GM18519 (cell line): ENCODE results near the gene RUSC2.
"Not testable (repeated sequence)": the region's sequence is repeated elsewhere in the genome, so short reads cannot be mapped to it uniquely, and the experiment has no call there.

Experiments used
- ATAC-seq: cut with Tn5 transposase; IDR thresholded peaks from one replicate; pipeline ENCODE4 v1.9.1; 2021; ENCODE audit warnings: mild to moderate bottlenecking, moderate library complexity; ENCODE audit not compliant: unreplicated experiment, low FRiP score

Gene RUSC2, protein sequence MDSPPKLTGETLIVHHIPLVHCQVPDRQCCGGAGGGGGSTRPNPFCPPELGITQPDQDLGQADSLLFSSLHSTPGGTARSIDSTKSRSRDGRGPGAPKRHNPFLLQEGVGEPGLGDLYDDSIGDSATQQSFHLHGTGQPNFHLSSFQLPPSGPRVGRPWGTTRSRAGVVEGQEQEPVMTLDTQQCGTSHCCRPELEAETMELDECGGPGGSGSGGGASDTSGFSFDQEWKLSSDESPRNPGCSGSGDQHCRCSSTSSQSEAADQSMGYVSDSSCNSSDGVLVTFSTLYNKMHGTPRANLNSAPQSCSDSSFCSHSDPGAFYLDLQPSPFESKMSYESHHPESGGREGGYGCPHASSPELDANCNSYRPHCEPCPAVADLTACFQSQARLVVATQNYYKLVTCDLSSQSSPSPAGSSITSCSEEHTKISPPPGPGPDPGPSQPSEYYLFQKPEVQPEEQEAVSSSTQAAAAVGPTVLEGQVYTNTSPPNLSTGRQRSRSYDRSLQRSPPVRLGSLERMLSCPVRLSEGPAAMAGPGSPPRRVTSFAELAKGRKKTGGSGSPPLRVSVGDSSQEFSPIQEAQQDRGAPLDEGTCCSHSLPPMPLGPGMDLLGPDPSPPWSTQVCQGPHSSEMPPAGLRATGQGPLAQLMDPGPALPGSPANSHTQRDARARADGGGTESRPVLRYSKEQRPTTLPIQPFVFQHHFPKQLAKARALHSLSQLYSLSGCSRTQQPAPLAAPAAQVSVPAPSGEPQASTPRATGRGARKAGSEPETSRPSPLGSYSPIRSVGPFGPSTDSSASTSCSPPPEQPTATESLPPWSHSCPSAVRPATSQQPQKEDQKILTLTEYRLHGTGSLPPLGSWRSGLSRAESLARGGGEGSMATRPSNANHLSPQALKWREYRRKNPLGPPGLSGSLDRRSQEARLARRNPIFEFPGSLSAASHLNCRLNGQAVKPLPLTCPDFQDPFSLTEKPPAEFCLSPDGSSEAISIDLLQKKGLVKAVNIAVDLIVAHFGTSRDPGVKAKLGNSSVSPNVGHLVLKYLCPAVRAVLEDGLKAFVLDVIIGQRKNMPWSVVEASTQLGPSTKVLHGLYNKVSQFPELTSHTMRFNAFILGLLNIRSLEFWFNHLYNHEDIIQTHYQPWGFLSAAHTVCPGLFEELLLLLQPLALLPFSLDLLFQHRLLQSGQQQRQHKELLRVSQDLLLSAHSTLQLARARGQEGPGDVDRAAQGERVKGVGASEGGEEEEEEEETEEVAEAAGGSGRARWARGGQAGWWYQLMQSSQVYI (N-terminal part only)

DNA sequence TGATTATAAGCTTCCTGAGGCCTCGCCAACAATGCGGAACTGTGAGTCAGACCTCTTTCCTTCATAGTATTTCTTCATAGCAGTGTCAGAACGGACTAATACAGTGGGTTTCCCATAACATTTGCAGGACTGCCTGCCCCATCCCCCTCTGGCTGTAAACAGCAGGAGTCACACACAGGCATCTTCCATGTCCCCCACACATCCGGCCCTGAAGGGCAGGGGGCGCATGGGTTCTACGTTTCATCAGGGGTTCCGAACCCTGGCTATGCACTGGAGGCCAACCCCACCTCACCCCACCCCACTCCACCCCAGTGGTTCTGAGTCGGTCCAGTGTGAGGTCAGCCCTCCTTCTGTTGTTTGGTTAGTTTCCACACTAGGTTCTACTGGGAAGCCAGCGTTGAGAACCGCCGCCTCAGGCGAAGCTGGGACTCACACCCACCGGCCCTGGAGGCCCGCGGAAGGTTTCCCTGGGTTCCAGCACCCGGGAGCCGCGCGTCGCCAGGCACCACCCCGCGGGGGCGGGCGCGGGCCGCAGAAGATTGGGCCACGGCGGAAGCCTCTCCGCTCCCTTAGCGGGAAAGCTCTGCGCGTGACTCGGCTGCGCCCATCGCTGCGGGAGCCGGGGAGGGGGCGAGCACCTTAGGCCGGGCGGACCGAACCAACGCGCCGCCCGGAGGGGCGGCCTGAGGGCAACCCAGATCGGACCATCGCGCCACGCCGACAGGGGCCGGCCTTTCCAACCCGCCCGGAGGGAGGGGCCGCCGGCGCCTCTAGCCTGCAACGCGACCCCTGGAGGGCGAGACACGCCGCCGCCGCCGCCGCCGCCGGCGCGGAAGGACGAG, at the start of gene RUSC2:
TSS of gene RUSC2 (plus strand) at position 799 of the 842 bp plus-strand sequence. CDS start 56,411 bp downstream, outside the sequence.
- ATAC-seq: no peak

DNA sequence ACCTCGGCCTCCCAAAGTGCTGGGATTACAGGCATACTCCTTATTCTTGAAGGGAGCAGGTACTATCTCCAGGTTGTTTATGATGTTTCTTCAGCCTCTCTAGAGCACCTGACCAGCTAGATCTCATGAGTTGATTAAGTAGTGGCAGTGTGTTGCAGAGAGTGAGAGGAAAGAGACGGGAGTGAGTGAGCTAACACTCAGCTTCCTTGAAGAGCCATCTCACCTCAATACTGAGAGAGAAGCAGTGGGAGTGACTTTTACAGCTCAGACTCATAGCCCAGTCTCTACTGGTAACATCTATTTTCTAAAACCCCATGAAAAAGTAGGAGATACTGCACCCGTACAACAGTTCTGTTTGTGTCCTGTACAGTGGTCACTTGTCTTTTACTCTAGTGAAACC, 43.9 kb upstream of the RUSC2 start:
- ATAC-seq: no peak

DNA sequence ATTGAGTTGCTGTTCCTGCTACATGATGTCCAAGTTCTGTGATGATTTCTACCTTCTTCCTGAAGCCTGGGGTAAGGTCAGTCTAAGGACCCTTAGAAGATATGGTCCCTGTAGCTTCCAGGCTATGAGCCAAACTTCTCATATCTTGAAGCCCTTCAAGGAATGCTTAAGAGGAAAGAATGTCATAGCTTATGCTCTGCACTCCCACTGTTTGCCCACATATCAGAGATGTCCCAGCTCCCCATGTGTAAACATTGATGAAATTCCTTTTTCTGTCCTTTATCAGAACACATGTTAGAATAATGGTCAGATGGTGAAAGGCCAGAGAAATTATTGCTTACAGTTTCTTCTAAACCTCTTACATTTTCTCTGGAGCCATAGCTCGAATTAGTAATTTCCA, 41.4 kb upstream of the RUSC2 start:
- ATAC-seq: no peak

DNA sequence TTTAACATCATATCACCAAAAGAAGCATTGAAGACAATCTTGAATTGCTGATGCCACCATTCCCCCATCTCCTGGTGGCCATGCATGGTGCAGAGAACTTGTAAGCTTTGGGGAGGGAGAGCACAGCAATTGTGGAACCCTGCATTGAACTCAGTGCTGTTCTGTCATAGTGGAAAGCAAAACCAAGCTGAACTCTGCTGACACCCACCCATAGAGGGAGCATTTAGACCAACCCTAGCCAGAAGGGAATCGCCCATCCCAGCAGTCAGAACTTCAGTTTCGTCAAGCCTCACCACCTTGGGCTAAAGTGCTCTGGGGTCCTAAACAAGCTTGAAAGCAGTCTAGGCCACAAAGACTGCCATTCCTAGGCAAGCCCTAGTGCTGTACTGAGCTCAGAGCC, 37.4 kb upstream of the RUSC2 start:
- no peak for ATAC-seq

DNA sequence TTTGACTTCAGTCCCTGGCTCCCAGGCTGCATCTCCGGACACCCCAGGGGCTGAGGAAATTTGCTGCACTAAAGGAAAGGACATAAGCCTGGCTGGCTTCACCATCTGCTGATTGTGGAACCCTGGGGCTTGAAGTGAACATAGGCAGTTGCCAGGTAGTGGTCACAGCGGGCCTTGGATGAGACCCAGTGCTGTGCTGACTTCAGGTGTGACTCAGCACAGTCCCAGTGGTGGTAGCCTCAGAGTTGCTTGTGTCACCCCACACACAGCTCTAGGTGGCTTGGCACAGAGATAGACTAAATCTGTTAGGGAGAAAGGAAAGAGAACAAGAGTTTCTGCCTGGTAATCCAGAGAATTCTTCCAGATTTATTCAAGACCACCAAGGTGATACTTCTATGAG, 36.1 kb upstream of the RUSC2 start:
- no peak for ATAC-seq

DNA sequence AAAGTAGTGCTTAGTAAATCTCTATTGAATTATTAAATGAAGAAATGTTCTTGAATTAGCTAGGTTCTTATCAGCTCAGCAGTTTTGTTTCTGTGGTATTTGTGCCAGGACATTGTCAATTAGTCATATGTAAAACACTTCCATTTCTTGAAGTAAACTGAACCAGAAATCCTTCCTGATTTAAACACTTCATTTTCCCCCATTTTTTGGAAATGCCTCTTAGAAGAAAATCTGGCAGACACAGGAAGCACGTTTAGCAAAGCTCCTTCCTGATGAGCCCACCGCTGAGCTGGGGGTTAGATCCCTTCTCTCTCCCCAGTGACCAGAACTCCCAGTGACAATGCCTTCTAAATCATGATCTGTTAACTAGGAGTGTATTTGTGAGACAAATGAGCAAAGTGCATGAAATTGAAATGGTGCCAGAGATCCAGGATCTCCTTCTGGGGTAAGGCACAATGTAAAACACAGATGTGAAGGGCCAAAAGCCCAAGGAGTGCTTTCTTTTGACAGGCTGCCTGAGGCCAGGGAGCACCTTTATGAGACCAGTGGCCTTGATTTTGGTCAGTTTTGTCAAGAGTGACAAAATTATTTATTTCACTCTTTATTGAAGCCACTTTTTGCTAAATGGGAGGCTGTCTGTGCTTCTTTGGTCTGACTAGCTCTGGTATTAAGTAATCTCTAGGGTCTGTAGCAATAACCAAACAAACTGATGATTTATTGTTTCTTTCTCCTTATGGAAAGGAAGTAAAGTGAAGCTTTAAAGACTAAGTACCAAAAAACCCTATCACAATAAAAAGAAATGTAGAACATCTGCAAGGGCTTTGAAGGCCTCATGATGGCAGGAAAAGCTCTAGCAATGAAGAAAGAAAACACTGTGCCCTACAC, 25.5 kb upstream of the RUSC2 start:
- ATAC-seq: no peak

DNA sequence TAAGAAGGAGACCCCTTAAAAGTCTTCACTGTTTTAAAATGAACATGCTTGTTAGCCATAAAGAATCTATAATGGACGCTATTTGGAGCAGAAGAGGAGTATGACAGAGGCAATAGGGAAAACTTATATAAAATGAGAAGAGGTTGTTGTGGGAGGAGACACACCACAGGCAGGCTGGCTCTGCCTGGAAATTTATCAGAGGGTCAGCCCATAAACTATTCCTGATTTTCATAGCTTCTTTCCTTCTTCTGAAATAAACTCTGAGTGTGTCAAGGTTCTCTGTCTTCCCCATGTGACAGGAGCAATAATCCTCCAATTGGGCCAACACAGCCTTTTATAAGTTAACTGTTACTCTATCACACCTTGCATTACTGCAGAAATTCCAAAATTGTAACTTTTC, 19.6 kb upstream of the RUSC2 start:
- no peak for ATAC-seq

DNA sequence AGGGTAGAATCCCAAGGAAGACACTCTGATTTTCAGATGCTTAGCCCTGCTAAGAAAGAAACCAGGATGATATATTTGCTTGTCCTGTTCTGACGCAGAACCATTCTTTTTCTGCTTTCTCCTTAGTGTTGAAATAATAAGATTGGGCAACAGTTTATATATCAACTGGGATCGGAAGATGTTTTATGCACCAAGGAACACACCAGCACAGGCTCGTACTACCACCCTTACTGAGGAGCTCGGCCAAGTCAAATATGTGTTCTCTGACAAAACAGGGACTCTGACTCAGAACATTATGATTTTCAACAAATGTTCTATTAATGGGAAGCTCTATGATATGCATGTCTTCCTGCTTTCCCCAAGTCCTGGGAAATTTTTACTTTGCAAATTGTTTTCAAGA, 19.0 kb upstream of the RUSC2 start:
- ATAC-seq: no peak

DNA sequence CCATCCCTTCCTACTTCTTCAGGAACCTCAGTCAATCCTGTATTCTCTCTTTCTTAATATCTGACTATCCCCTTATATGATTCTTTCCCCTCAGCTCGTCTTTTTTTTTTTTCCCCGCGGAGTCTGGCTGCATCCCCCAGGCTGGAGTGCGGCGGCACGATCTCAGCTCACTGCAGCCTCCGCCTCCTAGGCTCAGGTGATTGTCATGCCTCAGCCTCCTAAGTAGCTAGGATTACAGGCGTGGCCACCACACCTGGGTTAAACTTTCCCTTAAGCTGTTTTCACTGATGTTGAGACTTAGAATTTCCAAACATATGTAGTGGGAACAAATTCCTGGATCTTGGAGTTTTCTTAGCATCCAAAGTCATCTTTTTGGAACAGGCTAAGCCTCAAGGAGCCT, 13.3 kb upstream of the RUSC2 start:
- ATAC-seq: no peak

DNA sequence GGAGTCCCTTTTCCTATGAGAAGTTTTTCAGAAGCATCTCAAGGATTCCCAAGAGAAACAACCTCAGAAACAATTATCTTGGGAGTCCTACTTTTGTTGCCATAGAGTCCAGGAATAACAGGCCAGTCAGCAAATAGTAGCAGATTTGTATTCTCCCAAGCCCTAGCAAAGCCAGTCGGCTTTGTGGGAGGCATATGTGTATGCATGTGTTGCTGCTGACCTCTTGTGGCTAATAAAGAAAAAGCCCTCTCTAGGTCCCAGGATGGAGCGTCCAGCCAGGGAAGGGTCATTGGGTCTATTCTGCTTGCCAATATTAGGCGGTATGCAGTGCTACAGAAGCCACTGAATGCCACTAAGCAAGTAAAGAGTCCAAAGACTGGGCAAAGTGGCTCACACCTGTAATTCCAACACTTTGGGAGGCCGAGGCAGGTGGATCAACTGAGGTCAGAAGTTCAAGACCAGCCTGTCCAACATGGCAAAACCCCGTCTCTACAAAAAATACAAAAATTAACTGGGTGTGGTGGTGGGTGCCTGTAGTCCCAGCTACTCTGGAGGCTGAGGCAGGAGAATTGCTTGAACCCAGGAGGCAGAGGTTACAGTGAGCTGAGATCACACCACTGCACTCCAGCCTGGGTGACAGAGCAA, 12.6 kb upstream of the RUSC2 start:
- not testable (repeated sequence) for ATAC-seq

DNA sequence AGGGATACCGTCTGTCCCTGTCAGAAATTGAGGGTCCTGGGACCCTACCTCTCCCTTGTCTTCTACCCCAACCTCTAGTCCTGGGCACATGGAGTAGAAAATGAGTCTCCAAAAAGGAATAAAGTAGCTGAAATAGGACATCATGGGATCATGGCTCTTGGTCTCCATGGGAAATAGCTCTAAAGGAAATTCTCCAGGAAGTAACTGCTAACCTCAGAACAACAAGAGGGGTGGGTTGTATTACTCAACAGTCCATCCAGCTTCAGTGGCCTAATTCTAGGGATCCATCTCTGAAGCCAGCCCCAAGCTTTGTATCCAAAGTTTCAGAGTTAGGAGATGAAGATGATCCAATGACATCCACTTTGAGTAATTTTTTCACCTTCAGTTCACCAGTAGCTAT, 11.0 kb upstream of the RUSC2 start:
- ATAC-seq: no peak

DNA sequence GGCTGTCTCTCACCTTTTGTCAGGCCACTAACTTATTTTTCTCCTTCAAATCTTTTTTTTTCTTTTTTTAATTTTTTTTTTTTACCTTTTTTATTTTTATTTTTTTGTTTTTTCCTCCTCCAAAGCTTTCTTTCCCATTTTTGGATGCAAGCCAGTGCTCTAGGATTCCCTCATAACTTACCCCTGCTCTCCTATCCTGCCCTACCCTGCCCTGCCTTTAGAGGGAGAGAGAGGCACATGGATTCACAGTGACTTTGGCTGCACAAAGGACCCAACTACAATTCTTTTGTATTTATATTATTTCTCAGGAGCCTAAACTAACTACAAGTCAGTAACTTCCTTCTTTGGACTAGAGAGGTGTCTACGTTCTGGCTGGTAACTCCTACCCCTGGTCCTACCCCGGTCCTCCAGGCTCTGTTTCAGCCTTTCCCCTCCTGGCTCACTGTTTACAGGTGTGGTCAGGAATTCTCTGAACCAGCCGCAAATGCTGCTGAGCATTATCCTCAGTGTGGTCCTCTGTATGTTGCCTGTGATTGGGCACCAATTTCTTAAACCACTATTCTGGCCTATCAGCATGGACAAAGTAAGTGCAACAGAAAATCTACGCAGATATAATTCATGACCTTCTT, 8.4 kb upstream of the RUSC2 start:
- ATAC-seq: no peak

DNA sequence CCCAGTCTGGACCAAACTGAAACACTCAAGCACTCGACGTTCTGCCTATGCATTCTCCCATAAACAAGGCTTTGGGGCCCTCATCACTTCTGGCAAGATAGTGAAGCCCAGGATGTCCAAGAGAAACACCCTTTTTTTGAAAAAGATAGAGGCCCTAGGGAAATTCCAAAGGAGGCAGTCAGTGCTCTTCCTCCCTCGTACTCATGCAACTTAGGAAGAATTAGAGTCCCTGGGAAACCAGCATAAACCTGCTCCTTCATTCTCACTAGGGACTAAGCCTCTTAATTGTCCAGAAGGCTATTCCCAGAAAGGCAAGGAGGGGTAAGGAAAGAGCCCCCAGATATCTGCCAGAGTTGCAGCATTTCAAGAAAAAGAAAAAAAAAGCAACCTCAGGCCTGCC, 7.8 kb upstream of the RUSC2 start:
- ATAC-seq: no peak

DNA sequence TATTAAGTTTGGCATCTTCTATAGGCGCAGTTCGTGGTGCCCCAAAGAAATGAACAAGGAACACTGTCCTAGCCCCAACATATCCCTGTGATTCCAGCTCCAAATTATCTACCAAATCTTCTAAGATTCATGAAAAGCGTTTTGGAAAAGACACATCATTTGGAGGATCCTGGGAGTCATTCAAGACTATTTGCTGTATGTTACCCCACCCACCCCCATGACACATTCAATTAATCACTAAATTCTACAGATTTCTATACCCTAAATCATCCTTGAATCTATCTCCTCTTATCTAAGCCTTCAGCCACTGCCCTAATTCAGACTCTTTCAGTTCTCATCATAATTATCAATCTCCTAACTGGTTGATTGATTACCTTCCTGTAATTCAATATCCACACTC, 5.5 kb upstream of the RUSC2 start:
- ATAC-seq: no peak

DNA sequence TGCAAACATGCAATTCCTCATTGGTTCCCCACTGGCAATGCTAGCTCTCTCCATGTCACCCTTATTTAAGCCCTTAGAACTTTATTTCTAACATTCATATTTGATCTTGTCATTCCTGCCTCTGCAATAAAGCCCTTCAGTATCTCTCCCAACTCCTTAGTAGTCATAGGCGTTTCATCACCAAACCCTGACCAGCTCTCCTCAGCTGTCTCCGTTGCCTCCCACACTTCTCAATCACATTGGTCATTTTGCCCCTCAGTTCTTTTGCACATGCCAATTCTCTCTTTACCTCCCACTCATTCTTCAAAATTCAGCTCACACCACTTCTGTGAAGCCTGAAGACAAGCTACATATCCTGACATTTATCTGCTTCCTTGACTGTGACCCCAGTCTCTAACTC, 2.8 kb upstream of the RUSC2 start:
- no peak for ATAC-seq

DNA sequence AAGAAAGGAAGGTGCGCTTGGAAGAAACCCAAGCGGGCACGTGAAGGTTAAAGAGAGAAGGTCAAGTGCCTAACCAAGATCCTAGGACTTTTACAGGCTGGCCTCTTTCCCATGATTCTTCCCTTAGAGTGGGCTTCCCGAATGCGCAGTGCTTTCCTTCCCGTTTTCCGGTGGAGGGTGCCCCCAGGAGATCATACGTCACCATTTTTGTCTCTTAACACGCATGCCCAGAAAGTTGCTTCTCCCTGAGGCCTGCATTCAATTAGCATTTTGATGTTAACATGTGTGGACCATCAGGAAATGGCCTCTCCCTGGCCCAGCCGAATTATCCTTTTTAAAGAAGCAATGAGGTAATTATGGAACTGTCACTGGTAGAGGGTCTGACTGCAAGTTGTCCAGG, 1.9 kb upstream of the RUSC2 start:
- no peak for ATAC-seq

DNA sequence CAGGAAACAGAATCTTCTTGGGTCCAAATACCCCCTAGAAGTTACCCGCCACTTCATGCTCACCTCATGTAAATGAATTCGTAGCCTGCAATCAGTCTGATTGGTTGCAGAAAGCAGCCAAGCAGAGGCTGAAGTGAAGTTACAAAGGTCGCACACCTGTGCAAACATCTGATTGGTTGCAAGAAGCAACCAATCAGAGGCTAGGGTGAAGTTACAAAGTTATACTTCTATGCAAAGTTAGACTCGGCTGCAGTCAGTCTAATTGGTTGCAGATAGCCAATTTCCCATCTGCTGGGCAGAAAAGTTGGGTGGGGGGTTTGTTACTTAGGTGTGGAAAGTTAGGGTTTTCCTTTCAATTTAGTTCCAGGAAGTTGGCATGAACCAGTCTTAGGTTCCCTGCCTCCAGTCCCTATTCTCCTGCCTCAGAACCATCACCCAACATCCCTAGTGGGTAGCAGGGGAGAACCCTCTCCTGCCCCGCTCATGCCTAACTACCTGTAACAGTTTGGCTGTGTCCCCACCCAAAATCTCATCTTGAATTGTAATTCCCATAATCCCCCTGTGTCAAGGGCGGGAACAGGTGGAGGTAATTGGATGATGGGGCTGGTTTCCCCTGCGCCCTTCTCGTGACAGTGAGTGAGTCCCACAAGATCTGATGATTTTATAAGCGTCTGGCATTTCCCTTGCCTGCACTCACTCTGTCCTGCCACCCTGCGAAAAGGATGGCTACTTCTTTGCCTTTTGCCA, 1.2 kb upstream of the RUSC2 start:
- ATAC-seq: no peak
